Omental fat pad (tissue), 4 donors: ENCODE results near the gene ARX. TPM values are rescaled to one million over a fixed set of nuclear protein-coding genes. Genes with fewer than 3 reads are reported as not detected.

Source experiments
- ATAC-seq: fragments of 150-250 bp; one replicate; pipeline ENCODE4 v1.9.1; 2016; ENCODE audit warnings: mild to moderate bottlenecking, moderate library complexity; ENCODE audit not compliant: low FRiP score
- DNase-seq: peaks from one replicate; pipeline ENCODE4 v3.0.0-alpha.2; 2019; ENCODE audit warnings: low spot score
- CTCF ChIP-seq, 3 donors: fragments of 450-650 bp; IDR thresholded peaks; one replicate each; pipeline ENCODE4 v1.5.1; 2016 to 2017; ENCODE audit warnings: antibody characterized with exemption in 3 of 3, mild to moderate bottlenecking in 3 of 3, moderate library complexity in 2 of 3
- total RNA-seq, 4 donors: library from RNA; depleted of rRNA; stranded (reverse); fragments of >200 nt; gene quantifications; one replicate each; pipeline ENCODE4 v1.1.0, GENCODE V29; 2016

Gene ARX
- total RNA-seq, 4 donors from 2014 or later, result not detected

DNA sequence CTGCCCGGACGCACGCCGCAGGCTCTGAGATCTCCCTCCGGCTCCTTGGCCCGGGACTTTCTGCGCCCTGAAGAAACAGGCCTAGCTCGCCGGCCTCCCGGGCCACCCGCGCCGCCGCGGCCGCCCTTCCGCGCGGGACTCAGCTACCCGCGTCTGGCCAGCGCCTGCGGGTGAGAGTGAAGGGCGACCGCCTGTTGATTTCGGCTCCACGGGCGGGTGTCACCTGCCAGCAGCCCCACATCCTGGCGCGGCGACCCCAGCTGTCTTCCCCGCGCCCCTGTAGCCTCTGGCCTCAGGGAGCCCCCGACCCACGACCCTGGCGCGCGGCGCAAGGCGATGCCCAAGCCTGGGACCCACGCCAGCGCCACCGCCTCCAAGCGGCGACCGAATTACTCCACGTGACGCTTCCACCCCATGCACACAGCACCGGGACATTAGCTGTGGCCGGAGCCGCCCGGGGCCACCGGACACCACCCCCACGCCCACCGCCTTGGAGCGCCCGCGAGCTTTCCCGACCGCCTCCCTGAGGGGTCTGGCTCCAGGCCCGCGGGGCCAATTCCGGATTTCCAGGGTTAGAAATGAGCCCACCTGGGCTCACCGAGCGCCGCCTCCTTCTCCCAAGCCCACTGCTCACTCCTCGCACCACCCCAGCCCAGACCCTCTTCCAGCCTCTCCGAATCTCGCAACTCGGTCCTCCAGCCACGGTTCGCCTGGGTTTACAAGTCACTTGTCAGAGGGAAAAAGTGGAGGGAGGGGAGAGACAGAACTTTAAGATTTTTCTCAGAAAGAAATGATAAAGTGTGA is 10.2 kb downstream of the ARX start:
- no peak for TF ChIP-seq CTCF (IDR thresholded peaks at IDR 0.05)
- DNase-seq (no peak), ATAC-seq (no peak)

DNA sequence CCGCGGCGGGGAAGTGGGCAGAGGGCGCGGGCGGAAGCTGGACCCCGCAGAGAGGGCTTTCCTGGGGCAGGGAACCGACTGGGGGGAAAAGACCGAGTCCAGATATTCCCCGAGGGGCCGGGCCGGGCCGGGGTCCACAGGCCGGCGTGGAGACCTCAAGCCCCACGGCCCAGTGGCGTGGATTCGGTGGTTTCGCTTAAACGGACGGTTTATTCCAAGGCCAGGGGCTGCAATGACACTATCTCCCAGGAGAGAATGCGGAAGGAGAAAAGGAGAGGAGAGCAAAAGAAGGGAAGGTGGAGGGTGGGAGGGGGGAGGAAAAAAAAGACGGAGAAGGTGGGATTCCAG is 10.8 kb downstream of the ARX start:
- DNase-seq, result no peak

GRCh38 chrX:25004485-25005032 is 11.2 kb downstream of the ARX start:
- ATAC-seq (no peak), DNase-seq (no peak)
- no peak for TF ChIP-seq CTCF (IDR thresholded peaks at IDR 0.05)

More for the DNA sequence above, 10.8 kb downstream of the ARX start:
- TF ChIP-seq CTCF (IDR thresholded peaks at IDR 0.05), result no peak
- no peak for ATAC-seq

DNA sequence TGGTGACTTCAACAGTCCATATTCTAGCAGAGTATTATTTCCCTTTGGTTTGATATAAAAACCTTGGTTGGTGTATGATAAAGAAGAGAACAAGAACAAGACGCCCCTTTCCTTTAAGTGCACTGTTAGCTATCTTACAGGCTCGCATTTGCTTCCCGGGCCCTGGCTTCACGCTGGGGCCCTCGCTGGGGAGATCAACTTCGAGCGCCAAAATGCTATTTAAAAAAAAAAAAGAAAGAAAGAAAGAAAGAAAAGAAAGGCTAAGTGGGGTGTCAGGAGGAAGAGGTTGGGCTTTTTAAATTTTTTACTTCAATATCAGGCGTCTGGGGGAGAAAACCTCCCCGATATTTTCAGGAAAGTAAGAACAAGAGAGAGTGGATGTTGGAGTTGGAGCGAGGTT is 11.7 kb downstream of the ARX start:
- DNase-seq (no peak), ATAC-seq (no peak)

DNA sequence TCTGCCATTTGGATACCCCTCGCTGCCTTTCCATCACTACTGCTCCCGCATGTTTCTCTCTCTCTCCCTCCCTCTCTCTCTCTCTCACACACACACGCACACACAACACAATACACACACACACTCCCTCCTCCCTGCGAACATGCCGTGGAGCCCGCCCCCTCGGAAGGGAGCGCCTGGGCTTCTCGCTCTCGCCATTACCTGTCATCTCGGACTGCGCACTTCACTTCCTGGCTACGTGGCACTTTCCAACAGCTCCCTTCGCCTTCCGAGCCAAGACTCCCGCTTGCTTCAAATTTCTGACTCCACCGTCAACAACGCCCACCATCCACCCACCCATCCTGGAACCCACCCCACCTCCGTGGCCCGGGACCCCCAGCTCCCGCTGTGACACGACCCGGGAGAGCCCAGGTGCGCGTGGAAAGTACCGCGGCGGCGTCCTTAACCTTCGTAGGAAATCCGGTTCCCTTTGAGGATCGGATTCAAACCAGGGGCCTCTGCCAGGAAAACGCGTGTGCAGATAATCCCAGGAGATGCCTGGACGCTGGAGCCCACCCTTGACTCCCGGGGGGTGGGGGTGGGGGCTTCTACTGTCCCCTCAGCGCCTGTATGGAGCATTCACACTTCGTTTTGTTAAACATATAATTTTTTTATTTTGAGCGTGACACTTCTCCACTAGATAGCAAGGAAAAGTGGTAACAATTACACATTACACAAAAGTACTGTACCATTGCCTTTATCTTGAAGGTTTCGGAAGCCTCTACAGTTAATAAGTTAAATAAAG is 12.5 kb downstream of the ARX start:
- ATAC-seq, result no peak
- TF ChIP-seq CTCF (IDR thresholded peaks at IDR 0.05), result no peak

More for the DNA sequence above, 11.7 kb downstream of the ARX start:
- no peak for TF ChIP-seq CTCF (IDR thresholded peaks at IDR 0.05)

DNA sequence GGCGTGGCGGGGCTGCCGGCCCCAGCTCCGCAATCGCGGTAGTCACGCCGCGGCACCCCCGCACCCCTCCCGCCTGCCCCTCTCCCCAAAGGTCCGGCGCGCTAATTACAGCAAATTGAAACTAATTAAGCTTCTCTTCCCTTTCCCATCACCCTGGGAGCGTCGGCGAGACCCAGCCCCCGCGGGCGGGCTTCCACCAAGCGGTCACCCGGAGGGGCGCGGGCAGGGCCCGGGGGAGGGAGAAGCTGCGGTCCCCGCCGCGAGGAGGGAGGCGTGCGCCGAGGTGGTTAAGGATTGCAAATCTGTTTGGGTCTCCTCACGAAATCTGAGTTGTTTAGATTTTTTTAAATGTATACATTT is 13.1 kb downstream of the ARX start:
- ATAC-seq (no peak), DNase-seq (no peak)
- TF ChIP-seq CTCF (IDR thresholded peaks at IDR 0.05), result no peak

More for the DNA sequence above, 12.5 kb downstream of the ARX start:
- DNase-seq, result no peak
